SHP77 treated with DMSO at 0.1 percent for 48 hours (cell line): ENCODE measurements around the gene GCDH.
"Not testable (repeated sequence)": the region's sequence is repeated elsewhere in the genome, so short reads cannot be mapped to it uniquely, and the experiment has no call there.

Experiments used
- DNase-seq: peaks from one replicate; lab custom pipeline; 2025; lab: John Stamatoyannopoulos, UW

GCDH gene

GRCh38 chr19:12890787-12891552 is at the start of gene GCDH:
Gene GCDH, plus strand, starts transcription at chr19:12891160. Its CDS starts 145 bp downstream, at chr19:12891305.
- DNase-seq = peak; percentile 96

GRCh38 chr19:12842511-12842910 is 48.4 kb upstream of the GCDH start:
- no peak for DNase-seq

- no peak for DNase-seq
Measured at GRCh38 chr19:12843328-12843727, 47.6 kb upstream of the GCDH start.

GRCh38 chr19:12843999-12844732 is 46.8 kb upstream of the GCDH start:
- DNase-seq = no peak

- not testable (repeated sequence) for DNase-seq
Measured at GRCh38 chr19:12846613-12847012, 44.3 kb upstream of the GCDH start.

GRCh38 chr19:12847159-12848139 is 43.5 kb upstream of the GCDH start:
- peak; percentile 15 for DNase-seq

- no peak for DNase-seq
Measured at GRCh38 chr19:12856653-12857052, 34.3 kb upstream of the GCDH start.

GRCh38 chr19:12858041-12858928 is 32.7 kb upstream of the GCDH start:
- no peak for DNase-seq

GRCh38 chr19:12859546-12859945 is 31.4 kb upstream of the GCDH start:
- no peak for DNase-seq

- no peak for DNase-seq
Measured at GRCh38 chr19:12864143-12864542, 26.8 kb upstream of the GCDH start.

- no peak for DNase-seq
Measured at GRCh38 chr19:12864721-12865715, 25.9 kb upstream of the GCDH start.

- DNase-seq = no peak
Measured at GRCh38 chr19:12865746-12866415, 25.1 kb upstream of the GCDH start.

GRCh38 chr19:12866416-12867119 is 24.4 kb upstream of the GCDH start:
- DNase-seq = no peak

GRCh38 chr19:12867120-12868099 is 23.6 kb upstream of the GCDH start:
- no peak for DNase-seq

- DNase-seq = no peak
Measured at GRCh38 chr19:12868540-12869112, 22.3 kb upstream of the GCDH start.

GRCh38 chr19:12871681-12872080 is 19.3 kb upstream of the GCDH start:
- DNase-seq = no peak

GRCh38 chr19:12872255-12872654 is 18.7 kb upstream of the GCDH start:
- DNase-seq = no peak
